NCI-H1092 treated with DMSO at 0.1 percent for 48 hours (cell line): ENCODE measurements around the gene CEP128.

Experiments used
- DNase-seq: peaks from one replicate; lab custom pipeline; 2025; lab: John Stamatoyannopoulos, UW

CEP128 gene

DNA sequence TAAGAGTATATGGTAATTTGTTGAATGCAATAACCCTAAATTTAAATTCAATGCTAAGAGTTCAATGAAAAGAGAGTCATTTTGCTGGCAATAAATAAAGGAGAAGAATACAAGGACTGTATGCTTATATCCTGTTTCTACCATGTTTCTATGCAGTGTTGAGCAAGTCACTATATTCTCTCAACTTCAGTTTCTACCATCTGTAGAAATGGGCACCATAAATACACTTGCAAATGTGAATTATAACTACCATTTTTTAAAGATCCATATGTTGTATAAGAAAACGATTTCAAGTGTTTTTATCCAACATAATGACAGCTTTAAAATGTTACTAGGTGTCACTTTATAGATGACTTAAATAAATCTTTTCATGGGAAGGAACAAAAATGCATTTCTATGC is 170.3 kb downstream of the CEP128 start:
- no peak for DNase-seq

- no peak for DNase-seq
Observed at GRCh38 chr14:80770114-80770908, 171.2 kb downstream of the CEP128 start.

GRCh38 chr14:80768646-80769045 is 172.9 kb downstream of the CEP128 start:
- DNase-seq: no peak

GRCh38 chr14:80764921-80765507 is 176.5 kb downstream of the CEP128 start:
- no peak for DNase-seq

GRCh38 chr14:80764496-80764895 is 177.0 kb downstream of the CEP128 start:
- no peak for DNase-seq

GRCh38 chr14:80762641-80763228 is 178.8 kb downstream of the CEP128 start:
- DNase-seq: no peak

DNA sequence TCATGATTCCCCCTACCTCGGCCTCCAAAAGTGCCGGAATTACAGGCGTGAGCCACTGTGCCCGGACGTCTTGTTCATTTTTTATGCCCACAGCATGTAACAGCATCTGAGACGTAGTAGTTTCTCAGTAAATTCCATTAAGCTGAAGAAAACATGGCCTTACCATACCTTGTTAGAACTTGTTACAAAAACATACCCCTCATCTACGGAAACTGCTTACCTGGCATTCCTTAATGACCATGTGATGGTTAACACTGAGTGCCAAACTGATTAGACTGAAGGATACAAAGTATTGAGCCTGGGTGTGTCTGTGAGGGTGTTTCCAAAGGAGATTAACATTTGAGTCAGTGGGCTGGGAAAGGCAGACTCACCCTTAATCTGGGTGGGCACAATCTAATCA is 186.8 kb downstream of the CEP128 start:
- no peak for DNase-seq

GRCh38 chr14:80751285-80751684 is 190.3 kb downstream of the CEP128 start:
- no peak for DNase-seq

DNA sequence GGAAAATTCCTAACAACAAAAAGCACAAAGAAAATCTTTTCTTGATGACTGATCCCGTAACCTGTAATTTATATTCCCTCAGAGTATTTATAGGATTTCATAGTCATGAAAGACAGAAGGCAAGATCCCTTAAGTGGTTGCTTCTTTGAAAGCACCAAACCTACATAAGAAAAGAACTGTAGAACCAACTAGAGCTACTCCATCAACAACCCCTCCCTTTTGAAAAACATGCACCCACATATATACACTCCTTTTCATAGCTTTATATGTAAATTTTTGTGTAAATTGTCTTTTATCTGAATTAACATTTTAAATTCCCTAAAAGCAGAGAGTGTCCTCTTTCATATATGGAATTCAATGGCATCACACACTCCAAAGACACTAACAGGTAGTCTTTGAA is 215.3 kb downstream of the CEP128 start:
- DNase-seq: no peak

- no peak for DNase-seq
Observed at GRCh38 chr14:80718940-80719339, 222.6 kb downstream of the CEP128 start.

- no peak for DNase-seq
Observed at GRCh38 chr14:80714474-80714873, 227.1 kb downstream of the CEP128 start.

DNA sequence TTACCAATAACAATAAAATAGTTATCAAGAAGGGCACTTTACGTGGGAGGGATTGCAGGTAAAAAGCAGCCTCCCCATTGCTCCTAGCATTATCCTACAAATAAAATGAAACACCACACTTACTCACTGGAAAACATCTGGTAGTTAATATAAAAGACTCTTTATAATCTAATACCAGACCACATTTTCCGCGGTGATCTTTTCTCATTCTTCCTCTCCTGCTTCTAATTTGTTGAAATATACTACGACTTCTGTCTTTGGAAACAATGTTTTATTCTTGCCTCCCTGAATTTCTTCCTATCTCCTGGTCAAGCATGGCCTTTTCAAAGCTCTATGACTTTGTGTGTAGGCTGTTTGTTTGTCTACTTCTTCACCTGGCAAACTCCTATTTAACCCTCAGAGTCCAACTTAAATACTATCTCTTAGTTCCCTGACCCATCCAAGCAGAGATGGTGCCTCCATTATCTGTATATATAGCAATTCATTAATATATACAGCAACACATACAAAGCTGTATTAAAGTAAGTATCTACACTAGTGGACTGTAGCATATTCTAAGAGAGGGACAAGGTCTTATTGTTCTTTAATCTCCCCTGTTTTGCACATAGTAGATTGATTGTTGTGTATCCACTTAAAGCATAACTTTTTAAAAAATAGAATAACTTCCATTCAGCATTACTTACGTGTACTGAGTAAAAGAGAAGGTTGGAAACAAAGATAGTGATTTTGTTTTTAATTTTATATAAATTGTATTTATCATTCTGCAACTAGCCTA is 228.3 kb downstream of the CEP128 start:
- DNase-seq: no peak

DNA sequence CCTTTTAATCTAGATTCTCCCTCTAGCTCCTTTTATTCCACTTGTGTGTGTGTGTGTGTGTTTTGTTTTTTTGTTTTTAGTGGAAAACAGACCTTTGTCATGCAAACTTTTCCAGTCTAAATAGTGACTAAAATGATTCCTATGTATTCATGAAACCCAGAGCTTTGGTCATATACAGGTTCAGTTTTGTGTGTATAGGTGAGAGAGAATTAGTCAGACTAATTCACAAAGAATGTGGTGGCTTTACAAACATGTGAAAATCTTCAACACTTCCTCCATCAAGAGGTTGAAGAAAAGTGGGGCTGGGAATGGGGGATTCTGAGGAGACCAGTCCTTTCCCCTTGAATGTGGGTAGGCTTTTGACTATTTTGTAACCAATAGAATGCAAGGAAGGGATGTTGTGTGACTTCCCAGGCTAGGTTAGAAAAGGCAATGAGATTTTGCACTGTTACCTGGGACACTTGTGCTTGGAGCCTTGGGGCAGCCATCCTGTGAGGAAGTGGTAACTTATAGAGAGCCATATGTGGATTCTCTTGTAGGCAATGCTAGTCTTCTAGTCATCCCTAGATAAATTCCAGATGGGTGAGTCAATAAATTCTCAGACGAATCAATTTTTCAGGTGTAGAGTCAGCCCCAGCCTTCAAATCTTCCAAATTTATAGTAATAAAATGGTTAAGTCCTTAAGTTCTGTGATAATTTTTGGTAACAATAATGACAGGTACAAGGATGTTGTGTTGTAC is 236.1 kb downstream of the CEP128 start:
- DNase-seq: no peak

DNA sequence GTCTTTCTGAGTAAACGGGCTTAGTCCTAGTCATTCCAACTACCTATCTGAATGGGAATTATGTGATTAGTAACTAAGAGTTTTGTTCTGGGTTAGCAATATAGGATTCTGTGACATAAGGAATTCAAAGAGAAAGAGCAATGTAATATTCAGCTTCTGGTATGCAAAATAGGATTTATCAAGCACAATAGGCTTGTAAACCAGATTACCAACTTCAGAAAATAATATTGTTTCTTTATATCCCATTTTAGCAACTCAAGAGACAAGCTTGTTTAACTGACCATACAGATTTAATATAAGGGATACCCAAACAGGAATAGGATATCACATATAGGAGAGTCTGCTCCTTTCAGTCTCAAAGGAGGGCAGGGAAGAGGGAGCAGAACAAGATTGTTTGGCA is 240.9 kb downstream of the CEP128 start:
- DNase-seq: no peak

DNA sequence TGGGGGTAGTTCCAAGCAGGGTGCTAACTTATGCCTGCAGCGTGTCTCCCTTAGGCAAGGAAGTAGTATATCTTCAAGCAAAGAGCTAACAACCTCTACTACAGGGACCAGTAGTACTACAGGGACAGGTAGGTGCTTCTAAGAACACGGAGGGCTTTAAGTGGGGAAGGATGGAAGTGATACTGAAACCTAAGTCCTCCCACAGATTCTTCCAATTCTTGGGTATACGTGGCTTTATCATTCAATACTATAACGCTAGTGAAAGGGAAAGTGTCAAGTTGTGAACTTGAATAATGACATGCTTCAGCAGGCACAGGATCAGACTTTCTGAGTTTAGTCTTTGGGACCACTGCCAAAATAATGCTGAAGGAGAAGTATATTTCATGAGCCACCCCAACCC is 241.7 kb downstream of the CEP128 start:
- DNase-seq: no peak

- DNase-seq: no peak
Observed at GRCh38 chr14:80698974-80699373, 242.6 kb downstream of the CEP128 start.

DNA sequence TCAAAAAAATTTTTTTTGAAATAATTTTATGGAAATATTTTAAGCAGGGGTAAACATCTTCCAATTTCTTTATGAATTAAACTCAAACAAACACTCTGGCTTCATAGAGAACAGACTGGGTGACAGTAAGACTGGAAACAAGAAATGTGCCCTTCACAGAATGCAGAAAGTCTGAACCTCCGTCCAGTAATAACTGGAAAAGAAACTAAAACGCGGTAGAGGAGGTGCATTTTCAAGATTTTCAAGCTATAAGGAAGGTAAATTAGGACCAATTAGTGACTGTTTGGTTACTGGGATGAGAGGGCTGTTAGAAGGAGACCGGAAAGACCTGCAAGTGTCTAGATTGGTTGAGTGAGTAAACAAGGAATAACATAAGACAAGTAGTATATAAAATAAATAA is 245.7 kb downstream of the CEP128 start:
- DNase-seq: no peak

DNA sequence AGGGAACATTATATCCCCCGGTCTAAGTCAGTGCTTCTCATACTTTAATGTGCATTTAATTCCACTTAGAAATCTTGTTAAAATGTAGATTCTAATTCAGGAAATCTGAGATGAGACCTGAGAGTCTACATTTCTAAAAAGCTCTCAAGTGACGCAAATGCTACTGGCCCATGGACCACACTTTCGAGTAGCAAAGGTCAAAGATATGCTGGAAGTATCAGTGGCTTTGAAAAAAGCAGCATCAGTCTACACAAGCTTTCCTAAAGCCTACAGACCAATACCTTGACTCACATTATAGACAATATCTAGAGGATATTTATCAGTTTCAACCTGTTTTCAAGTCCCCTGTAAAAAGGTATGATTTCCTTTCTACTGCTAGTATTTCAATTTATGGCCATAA is 248.6 kb downstream of the CEP128 start:
- DNase-seq: no peak

DNA sequence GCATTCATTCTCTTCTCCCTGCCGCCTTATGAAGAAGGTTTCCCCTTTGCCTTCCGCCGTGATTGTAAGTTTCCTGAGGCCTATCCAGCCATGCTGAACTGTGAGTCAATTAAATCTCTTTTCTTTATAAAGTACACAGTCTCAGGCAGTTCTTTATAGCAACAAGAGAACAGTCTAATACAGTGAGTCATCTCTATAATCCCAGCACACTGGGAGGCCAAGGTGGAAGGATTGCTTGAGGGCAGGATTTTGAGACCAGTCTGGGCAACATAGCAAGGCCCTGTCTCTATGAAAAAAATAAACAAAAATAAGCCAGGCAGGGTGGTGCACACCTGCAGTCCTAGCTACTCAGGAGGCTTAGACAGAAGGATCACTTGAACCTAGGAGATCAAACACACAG is 259.9 kb downstream of the CEP128 start:
- DNase-seq: no peak

GRCh38 chr14:80679273-80679672 is 262.3 kb downstream of the CEP128 start:
- no peak for DNase-seq

DNA sequence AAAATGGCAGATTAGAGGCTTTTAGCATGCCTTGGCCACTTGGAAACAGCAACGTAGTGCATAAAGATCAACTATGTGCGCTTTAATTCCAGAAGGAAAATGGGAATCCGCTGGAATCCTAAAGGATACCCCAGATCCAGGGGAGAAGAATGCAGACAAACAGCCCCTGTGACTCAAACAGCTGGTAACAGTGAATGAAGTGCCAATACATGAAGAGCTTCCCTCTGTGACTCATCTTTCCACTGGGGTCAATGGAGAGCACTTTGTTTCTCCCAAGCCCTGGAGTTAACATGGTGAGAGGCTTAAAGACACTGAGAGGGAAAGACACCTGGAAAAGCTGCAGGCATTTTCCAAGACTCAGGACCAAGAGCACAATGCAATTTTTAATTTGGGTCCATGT is 263.1 kb downstream of the CEP128 start:
- no peak for DNase-seq

- DNase-seq: no peak
Observed at GRCh38 chr14:80669426-80669825, 272.1 kb downstream of the CEP128 start.
